Activated naive CD4-positive, alpha-beta T cell treated with Interleukin-2 at 50 U/mL for 16 hours (primary cell): ENCODE results near the gene SRSF12.
"Not testable (repeated sequence)": the region's sequence is repeated elsewhere in the genome, so short reads cannot be mapped to it uniquely, and the experiment has no call there.

Source experiments
- DNase-seq: peaks from one replicate; pipeline ENCODE4 v3.0.0-alpha.2; 2020

SRSF12 gene

GRCh38 chr6:89128256-89128671 is 10.4 kb upstream of the SRSF12 start:
- DNase-seq, result not testable (repeated sequence)

GRCh38 chr6:89122625-89123024 is 4.8 kb upstream of the SRSF12 start:
- no peak for DNase-seq

- no peak for DNase-seq
These were observed 4.1 kb upstream of the SRSF12 start for GRCh38 chr6:89121934-89122333.

- no peak for DNase-seq
These were observed 2.5 kb upstream of the SRSF12 start for GRCh38 chr6:89120371-89120770.

GRCh38 chr6:89118931-89119330 is 1.1 kb upstream of the SRSF12 start:
- no peak for DNase-seq

- DNase-seq, result no peak
These were observed 1.2 kb downstream of the SRSF12 start for GRCh38 chr6:89116702-89117101.

GRCh38 chr6:89111933-89112332 is 5.9 kb downstream of the SRSF12 start:
- DNase-seq, result no peak

GRCh38 chr6:89110284-89110683 is 7.6 kb downstream of the SRSF12 start:
- DNase-seq, result no peak

- DNase-seq, result no peak
These were observed 17.8 kb downstream of the SRSF12 start for GRCh38 chr6:89100114-89100513.

- no peak for DNase-seq
These were observed 19.4 kb downstream of the SRSF12 start for GRCh38 chr6:89098461-89098860.

GRCh38 chr6:89087881-89088280 is 30.0 kb downstream of the SRSF12 start:
- no peak for DNase-seq

GRCh38 chr6:89085409-89086205 is 32.3 kb downstream of the SRSF12 start:
- DNase-seq, result no peak

GRCh38 chr6:89084954-89085353 is 32.9 kb downstream of the SRSF12 start:
- DNase-seq, result no peak

- no peak for DNase-seq
These were observed 33.3 kb downstream of the SRSF12 start for GRCh38 chr6:89084542-89084941.

GRCh38 chr6:89082486-89082891 is 35.4 kb downstream of the SRSF12 start:
- no peak for DNase-seq

- peak; percentile 98 for DNase-seq
These were observed 36.2 kb downstream of the SRSF12 start for GRCh38 chr6:89081423-89082322.

- DNase-seq, result no peak
These were observed 36.8 kb downstream of the SRSF12 start for GRCh38 chr6:89081129-89081422.

GRCh38 chr6:89080281-89081128 is 37.4 kb downstream of the SRSF12 start, which contains the start of gene PNRC1:
TSS of gene PNRC1 (plus strand) at chr6:89080751. CDS start at chr6:89080895, 144 bp downstream.
- peak; percentile 100 for DNase-seq

GRCh38 chr6:89079511-89080234 is 38.2 kb downstream of the SRSF12 start:
- peak; percentile 60 for DNase-seq

GRCh38 chr6:89073840-89074239 is 44.0 kb downstream of the SRSF12 start:
- DNase-seq, result no peak

GRCh38 chr6:89073014-89073620 is 44.8 kb downstream of the SRSF12 start:
- no peak for DNase-seq

- no peak for DNase-seq
These were observed 46.8 kb downstream of the SRSF12 start for GRCh38 chr6:89071036-89071435.
